Panc1 (cell line): ENCODE results near the gene C5orf52. TPM values are rescaled to one million over a fixed set of nuclear protein-coding genes. Genes with fewer than 3 reads are reported as not detected.

Experiments
- ATAC-seq: fragments of 200-7000 bp; cut with Tn5 transposase; 2 replicates; pipeline ENCODE4 v1.9.1; 2020; ENCODE audit warnings: mild to moderate bottlenecking, moderate library complexity
- BruUV-seq: library from RNA; stranded (reverse); fragments of 400-500 nt; replicated peaks from 2 replicates; lab custom pipeline; 2021; lab: Mats Ljungman, UMichigan
- CTCF ChIA-PET: fragments of 300-600 bp; sonication (Branson Sonifier 250); formaldehyde crosslinking; loops from one replicate; lab custom pipeline; 2022; ENCODE audit warnings: antibody characterized with exemption; lab: Charles Lee
- POLR2A ChIA-PET: fragments of 300-600 bp; sonication (Branson Sonifier 250); formaldehyde crosslinking; loops from one replicate; lab custom pipeline; 2022; ENCODE audit warnings: antibody characterized with exemption; lab: Charles Lee
- DNase-seq: peaks from one replicate; pipeline ENCODE4 v3.0.0-alpha.2; 2010; ENCODE audit warnings: low read depth, low spot score
- H3K27ac ChIP-seq: 2 replicates; pipeline ENCODE4 v1.5.1; 2011; ENCODE audit warnings: mild to moderate bottlenecking, low read length, inconsistent platforms
- H3K27me3 ChIP-seq: fragments of 200-500 bp; sonication (Bioruptor generic); 2 replicates; pipeline ENCODE4 v1.6.0; 2014; ENCODE audit warnings: low read length, inconsistent platforms; ENCODE audit not compliant: control insufficient read depth, insufficient read depth
- H3K36me3 ChIP-seq: fragments of 200-500 bp; sonication (Bioruptor generic); 2 replicates; pipeline ENCODE4 v1.5.1; 2014; ENCODE audit warnings: inconsistent platforms, mild to moderate bottlenecking, low read length, moderate library complexity; ENCODE audit not compliant: control insufficient read depth, insufficient read depth
- H3K4me1 ChIP-seq: 2 replicates; pipeline ENCODE4 v1.5.1; 2011; ENCODE audit warnings: inconsistent platforms, mild to moderate bottlenecking, low read length, moderate library complexity; ENCODE audit not compliant: control insufficient read depth, insufficient read depth
- H3K4me3 ChIP-seq, 2 experiments: 2 replicates each; pipeline ENCODE4 v1.5.1; 2011 to 2012; ENCODE audit warnings: low read depth in 2 of 2, low read length in 2 of 2, mild to moderate bottlenecking in 2 of 2, inconsistent platforms in 1 of 2, moderate library complexity in 1 of 2
- H3K9me3 ChIP-seq: fragments of 200-500 bp; sonication (Bioruptor generic); 2 replicates; pipeline ENCODE4 v1.5.1; 2014; ENCODE audit warnings: low read depth, mild to moderate bottlenecking, inconsistent platforms, low read length, moderate library complexity; ENCODE audit not compliant: control insufficient read depth, insufficient read depth
- POLR2AphosphoS5 ChIP-seq: IDR thresholded peaks from 2 replicates; pipeline ENCODE4 v1.6.1; 2012; ENCODE audit warnings: mild to moderate bottlenecking, low read depth, low read length, moderate library complexity
- SIN3A ChIP-seq: IDR thresholded peaks from 2 replicates; pipeline ENCODE4 v1.6.1; 2012; ENCODE audit warnings: low read depth, mild to moderate bottlenecking, low read length, moderate library complexity, borderline replicate concordance; ENCODE audit not compliant: insufficient read depth
- TCF7L2 ChIP-seq: IDR thresholded peaks from 2 replicates; pipeline ENCODE4 v1.6.1; 2011; ENCODE audit warnings: mild to moderate bottlenecking, low read depth, low read length, inconsistent platforms
- in situ Hi-C: cut with HindIII; loops from 2 replicates; pipeline ENCODE4 v1.10.0; 2016; ENCODE audit warnings: low sequenced_read_pairs, low pct_unique_long_range_greater_than_20kb
- intact Hi-C: fragments of 100-400 bp; cut with micrococcal nuclease; formaldehyde crosslinking; loops from one replicate; pipeline ENCODE4 v1.10.0; 2022; ENCODE audit not compliant: unreplicated experiment
- total RNA-seq: library from RNA; stranded (reverse); gene quantifications from one replicate; pipeline ENCODE4 v1.2.1, GENCODE V29; 2021; ENCODE audit not compliant: unreplicated experiment
- TF ChIP-seq, protein P1 (sequence below), 2 experiments: IDR thresholded peaks; 2 replicates each; pipeline ENCODE4 v1.6.1; 2011 to 2012; ENCODE audit warnings: low read depth in 2 of 2, control low read depth in 1 of 2, low read length in 1 of 2, mild to moderate bottlenecking in 1 of 2, moderate library complexity in 1 of 2; ENCODE audit not compliant: insufficient read depth in 1 of 2
- TF ChIP-seq, protein P2 (sequence below): fragments of 450-650 bp; IDR thresholded peaks from 2 replicates; pipeline ENCODE4 v1.5.1; 2017; ENCODE audit warnings: mild to moderate bottlenecking

C5orf52 gene
- total RNA-seq, 1 experiment from 2014 or later, result not detected

- ChIA-PET CTCF (no interaction called here), POLR2A (no interaction called here)
- H3K9me3 ChIP-seq, result no peaks in the 10 kb centered on the region
- TF ChIP-seq SIN3A (no peak), POLR2AphosphoS5 (no peak), TCF7L2 (no peak)
- TF ChIP-seq, protein P1, sequence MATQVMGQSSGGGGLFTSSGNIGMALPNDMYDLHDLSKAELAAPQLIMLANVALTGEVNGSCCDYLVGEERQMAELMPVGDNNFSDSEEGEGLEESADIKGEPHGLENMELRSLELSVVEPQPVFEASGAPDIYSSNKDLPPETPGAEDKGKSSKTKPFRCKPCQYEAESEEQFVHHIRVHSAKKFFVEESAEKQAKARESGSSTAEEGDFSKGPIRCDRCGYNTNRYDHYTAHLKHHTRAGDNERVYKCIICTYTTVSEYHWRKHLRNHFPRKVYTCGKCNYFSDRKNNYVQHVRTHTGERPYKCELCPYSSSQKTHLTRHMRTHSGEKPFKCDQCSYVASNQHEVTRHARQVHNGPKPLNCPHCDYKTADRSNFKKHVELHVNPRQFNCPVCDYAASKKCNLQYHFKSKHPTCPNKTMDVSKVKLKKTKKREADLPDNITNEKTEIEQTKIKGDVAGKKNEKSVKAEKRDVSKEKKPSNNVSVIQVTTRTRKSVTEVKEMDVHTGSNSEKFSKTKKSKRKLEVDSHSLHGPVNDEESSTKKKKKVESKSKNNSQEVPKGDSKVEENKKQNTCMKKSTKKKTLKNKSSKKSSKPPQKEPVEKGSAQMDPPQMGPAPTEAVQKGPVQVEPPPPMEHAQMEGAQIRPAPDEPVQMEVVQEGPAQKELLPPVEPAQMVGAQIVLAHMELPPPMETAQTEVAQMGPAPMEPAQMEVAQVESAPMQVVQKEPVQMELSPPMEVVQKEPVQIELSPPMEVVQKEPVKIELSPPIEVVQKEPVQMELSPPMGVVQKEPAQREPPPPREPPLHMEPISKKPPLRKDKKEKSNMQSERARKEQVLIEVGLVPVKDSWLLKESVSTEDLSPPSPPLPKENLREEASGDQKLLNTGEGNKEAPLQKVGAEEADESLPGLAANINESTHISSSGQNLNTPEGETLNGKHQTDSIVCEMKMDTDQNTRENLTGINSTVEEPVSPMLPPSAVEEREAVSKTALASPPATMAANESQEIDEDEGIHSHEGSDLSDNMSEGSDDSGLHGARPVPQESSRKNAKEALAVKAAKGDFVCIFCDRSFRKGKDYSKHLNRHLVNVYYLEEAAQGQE (IDR thresholded peaks at IDR 0.05; ENCODE audit: insufficient read depth in 1 of 2, low read depth in 2 of 2, low read length in 1 of 2), result no peak
- TF ChIP-seq, protein P2, sequence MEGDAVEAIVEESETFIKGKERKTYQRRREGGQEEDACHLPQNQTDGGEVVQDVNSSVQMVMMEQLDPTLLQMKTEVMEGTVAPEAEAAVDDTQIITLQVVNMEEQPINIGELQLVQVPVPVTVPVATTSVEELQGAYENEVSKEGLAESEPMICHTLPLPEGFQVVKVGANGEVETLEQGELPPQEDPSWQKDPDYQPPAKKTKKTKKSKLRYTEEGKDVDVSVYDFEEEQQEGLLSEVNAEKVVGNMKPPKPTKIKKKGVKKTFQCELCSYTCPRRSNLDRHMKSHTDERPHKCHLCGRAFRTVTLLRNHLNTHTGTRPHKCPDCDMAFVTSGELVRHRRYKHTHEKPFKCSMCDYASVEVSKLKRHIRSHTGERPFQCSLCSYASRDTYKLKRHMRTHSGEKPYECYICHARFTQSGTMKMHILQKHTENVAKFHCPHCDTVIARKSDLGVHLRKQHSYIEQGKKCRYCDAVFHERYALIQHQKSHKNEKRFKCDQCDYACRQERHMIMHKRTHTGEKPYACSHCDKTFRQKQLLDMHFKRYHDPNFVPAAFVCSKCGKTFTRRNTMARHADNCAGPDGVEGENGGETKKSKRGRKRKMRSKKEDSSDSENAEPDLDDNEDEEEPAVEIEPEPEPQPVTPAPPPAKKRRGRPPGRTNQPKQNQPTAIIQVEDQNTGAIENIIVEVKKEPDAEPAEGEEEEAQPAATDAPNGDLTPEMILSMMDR, result no peak
- no TSS peak for BruUV-seq
- DNase-seq (no peak), ATAC-seq (no peak)
- intact Hi-C loops, result no loop called here
- no peak overlapping the region for H3K4me3 ChIP-seq
- H3K4me1 ChIP-seq, result no peaks in the 10 kb centered on the region
- no peaks in the 10 kb centered on the region for H3K27me3 ChIP-seq
- H3K27ac ChIP-seq, result no peak overlapping the region
- no peaks in the 10 kb centered on the region for H3K36me3 ChIP-seq
- in situ Hi-C loops, result no loop called here
Measured at GRCh38 chr5:157709346-157709745, 38.0 kb downstream of the C5orf52 start.

- intact Hi-C loops, result loop anchor here (10.0 kb wide), 1 partner anchor 276 kb away; no protein-coding TSS in a partner anchor
- ChIA-PET CTCF (no interaction called here), POLR2A (no interaction called here)
- no peak for DNase-seq
- Histone ChIP-seq H3K27ac (no peak overlapping the region), H3K27me3 (no peaks in the 10 kb centered on the region), H3K9me3 (no peaks in the 10 kb centered on the region), H3K4me1 (no peaks in the 10 kb centered on the region), H3K4me3 (no peak overlapping the region), H3K36me3 (no peaks in the 10 kb centered on the region)
- in situ Hi-C loops, result no loop called here
- BruUV-seq, result no TSS peak
- ATAC-seq, result no peak
- TF ChIP-seq TCF7L2 (no peak), POLR2AphosphoS5 (no peak), SIN3A (no peak)
- TF ChIP-seq, protein P2, result no peak
- TF ChIP-seq, protein P1 (IDR thresholded peaks at IDR 0.05; ENCODE audit: insufficient read depth in 1 of 2, low read depth in 2 of 2, low read length in 1 of 2), result no peak
Measured at GRCh38 chr5:157710431-157710830, 39.1 kb downstream of the C5orf52 start.
